PFSK-1 (cell line): ENCODE measurements around the gene SS18L1.

Experiments
- FOXP2 ChIP-seq: optimal IDR thresholded peaks from 2 replicates; pipeline ENCODE3; 2011; ENCODE audit warnings: borderline replicate concordance, control low read depth, inconsistent platforms; ENCODE audit not compliant: insufficient read depth; ENCODE audit errors: extremely low read length, extremely low read depth
- POLR2AphosphoS5 ChIP-seq: IDR thresholded peaks from 2 replicates; pipeline ENCODE4 v1.6.1; 2012; ENCODE audit warnings: low read depth, mild to moderate bottlenecking, control low read depth, low read length, moderate library complexity
- SIN3A ChIP-seq: IDR thresholded peaks from 2 replicates; pipeline ENCODE4 v1.6.1; 2012; ENCODE audit warnings: mild to moderate bottlenecking, low read length, moderate library complexity, borderline replicate concordance; ENCODE audit not compliant: insufficient read depth
- TAF1 ChIP-seq: IDR thresholded peaks from 2 replicates; pipeline ENCODE4 v1.6.1; 2012; ENCODE audit warnings: low read length, control low read depth, borderline replicate concordance; ENCODE audit not compliant: insufficient read depth
- TF ChIP-seq, protein P1 (sequence below), 2 experiments: IDR thresholded peaks; 2 replicates each; pipeline versions ENCODE4 v1.6.1 to v1.8.0; 2011 to 2012; ENCODE audit warnings: low read depth in 2 of 2, low read length in 2 of 2, control low read depth in 1 of 2, inconsistent platforms in 1 of 2, mild to moderate bottlenecking in 1 of 2, moderate library complexity in 1 of 2; ENCODE audit not compliant: insufficient read depth in 1 of 2

DNA sequence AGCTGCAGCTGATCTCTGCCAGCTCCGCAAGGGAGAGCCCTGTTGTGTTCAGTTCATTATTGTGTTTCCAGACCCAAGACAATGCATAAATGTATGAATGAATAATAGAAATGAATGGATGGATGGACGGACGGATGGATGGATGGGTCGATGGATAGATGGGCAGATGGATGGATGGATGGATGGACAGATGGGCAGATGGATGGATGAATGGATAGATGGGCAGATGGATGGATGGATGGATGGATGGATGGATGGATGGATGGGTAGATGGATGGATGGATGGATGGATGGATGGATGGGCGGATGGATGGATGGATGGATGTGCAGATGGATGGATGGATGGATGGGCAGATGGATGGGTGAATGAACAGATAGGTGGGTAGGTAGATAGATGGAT, 38.0 kb upstream of the SS18L1 start:
- TF ChIP-seq, protein P1, sequence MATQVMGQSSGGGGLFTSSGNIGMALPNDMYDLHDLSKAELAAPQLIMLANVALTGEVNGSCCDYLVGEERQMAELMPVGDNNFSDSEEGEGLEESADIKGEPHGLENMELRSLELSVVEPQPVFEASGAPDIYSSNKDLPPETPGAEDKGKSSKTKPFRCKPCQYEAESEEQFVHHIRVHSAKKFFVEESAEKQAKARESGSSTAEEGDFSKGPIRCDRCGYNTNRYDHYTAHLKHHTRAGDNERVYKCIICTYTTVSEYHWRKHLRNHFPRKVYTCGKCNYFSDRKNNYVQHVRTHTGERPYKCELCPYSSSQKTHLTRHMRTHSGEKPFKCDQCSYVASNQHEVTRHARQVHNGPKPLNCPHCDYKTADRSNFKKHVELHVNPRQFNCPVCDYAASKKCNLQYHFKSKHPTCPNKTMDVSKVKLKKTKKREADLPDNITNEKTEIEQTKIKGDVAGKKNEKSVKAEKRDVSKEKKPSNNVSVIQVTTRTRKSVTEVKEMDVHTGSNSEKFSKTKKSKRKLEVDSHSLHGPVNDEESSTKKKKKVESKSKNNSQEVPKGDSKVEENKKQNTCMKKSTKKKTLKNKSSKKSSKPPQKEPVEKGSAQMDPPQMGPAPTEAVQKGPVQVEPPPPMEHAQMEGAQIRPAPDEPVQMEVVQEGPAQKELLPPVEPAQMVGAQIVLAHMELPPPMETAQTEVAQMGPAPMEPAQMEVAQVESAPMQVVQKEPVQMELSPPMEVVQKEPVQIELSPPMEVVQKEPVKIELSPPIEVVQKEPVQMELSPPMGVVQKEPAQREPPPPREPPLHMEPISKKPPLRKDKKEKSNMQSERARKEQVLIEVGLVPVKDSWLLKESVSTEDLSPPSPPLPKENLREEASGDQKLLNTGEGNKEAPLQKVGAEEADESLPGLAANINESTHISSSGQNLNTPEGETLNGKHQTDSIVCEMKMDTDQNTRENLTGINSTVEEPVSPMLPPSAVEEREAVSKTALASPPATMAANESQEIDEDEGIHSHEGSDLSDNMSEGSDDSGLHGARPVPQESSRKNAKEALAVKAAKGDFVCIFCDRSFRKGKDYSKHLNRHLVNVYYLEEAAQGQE (IDR thresholded peaks at IDR 0.05; ENCODE audit: insufficient read depth in 1 of 2, low read depth in 2 of 2, low read length in 2 of 2): no peak
- TF ChIP-seq SIN3A: no peak
- TF ChIP-seq POLR2AphosphoS5: no peak
- no peak for TF ChIP-seq TAF1
- TF ChIP-seq FOXP2: no peak
